Stimulated activated CD4-positive, alpha-beta T cell treated with anti-CD3 and anti-CD28 coated beads, Interleukin-1b, Interleukin-23, amount 100 ng/mL, for 1 hour (primary cell): ENCODE data around the gene PHACTR3.
"Not testable (repeated sequence)": the region's sequence is repeated elsewhere in the genome, so short reads cannot be mapped to it uniquely, and the experiment has no call there.

Experiments
- DNase-seq, 2 donors: peaks; one replicate each; pipeline ENCODE4 v3.0.0-alpha.2; 2020; ENCODE audit warnings: low read depth in 2 of 2

The PHACTR3 gene

GRCh38 chr20:59589086-59589684 lies 15.2 kb upstream of the PHACTR3 start:
- no peak for DNase-seq

GRCh38 chr20:59591061-59591460 lies 13.3 kb upstream of the PHACTR3 start:
- DNase-seq: no peak

DNA sequence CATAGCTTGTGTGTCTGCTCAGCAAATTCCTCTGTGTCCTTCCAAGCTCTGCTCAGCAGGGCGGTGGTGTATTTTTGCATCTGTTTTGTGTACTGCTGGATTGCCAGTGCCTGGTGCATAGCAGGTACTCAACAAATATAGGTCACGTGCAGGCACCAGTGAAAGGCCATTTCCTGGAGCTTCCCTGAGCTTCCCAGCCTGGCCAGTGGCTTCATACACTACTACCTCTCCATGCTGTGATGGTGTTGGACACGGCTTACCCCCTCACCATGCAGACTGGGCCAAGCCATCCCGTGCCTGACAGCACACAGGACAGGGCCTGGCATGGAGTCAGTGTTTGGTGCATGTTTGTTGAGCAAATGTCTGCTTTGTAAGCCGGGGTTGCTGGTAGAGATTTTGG lies 7.7 kb upstream of the PHACTR3 start:
- DNase-seq: no peak

DNA sequence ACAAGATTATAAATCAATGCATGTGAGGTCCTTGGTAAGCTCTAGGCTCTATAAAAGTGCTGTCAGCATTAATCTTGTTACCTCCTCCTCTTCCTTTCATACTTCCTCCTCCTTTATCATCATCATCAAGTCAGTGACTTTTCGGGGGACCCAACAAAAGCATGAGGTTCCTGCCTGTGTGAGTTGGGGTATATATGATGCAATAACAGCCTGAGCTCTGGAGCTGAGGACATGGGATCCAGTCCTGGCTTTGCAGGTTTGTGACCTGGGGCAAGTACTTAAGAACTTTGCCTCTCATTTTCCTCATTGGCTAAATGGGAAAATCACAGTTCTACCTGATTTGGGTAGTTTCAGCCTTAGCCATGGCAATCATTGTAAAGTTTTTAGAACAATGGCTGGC lies 7.1 kb upstream of the PHACTR3 start:
- DNase-seq: no peak

- DNase-seq: no peak
Observed at GRCh38 chr20:59598625-59599310, 5.6 kb upstream of the PHACTR3 start.

- DNase-seq: no peak
Observed at GRCh38 chr20:59599941-59600340, 4.4 kb upstream of the PHACTR3 start.

- DNase-seq: no peak
Observed at GRCh38 chr20:59600472-59600871, 3.9 kb upstream of the PHACTR3 start.

- DNase-seq: no peak
Observed at GRCh38 chr20:59602546-59603080, 1.7 kb upstream of the PHACTR3 start.

DNA sequence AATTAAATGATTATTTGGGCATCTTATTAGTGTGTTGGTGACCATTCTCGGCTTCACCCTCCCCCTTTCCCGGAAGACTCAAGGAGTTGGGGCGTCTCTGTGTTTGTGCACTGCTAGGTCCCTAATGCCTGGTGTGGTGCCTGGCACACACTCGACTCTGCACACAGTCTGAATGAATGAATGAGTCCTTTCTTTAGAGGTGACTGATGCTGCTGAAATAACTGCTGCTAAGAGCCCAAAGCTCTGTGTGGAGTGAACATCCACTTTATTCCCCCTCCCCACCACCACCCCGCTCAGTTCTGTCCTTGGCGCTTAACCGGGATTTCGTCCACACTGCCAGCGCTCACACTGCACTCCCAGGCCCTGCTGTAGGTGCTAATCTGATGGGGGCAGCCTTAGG lies 1.2 kb upstream of the PHACTR3 start:
- no peak for DNase-seq

- no peak for DNase-seq
Observed at GRCh38 chr20:59604741-59605600, 631 bp downstream of the PHACTR3 start.

GRCh38 chr20:59605601-59606364 lies 1.4 kb downstream of the PHACTR3 start:
- DNase-seq: no peak

DNA sequence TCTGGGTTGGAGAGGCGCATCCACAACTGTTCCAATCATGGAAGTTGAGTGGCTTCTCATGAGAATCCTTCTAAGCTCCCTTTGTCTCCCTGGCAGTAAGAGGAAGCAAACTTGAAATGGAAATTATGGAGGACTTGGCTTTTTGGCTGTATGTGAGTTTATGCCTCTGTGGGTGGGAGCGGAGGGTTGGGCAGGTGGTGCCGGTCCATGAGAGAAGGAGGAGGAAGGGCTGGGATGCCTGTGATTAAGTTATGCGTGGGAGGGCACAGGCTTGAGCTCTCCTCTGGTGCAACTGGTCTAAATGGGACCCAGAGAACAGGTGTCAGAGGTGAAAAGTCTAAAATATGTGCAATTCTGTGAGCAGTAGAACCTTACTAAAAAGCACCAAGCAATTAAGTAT lies 2.2 kb downstream of the PHACTR3 start:
- DNase-seq: no peak

DNA sequence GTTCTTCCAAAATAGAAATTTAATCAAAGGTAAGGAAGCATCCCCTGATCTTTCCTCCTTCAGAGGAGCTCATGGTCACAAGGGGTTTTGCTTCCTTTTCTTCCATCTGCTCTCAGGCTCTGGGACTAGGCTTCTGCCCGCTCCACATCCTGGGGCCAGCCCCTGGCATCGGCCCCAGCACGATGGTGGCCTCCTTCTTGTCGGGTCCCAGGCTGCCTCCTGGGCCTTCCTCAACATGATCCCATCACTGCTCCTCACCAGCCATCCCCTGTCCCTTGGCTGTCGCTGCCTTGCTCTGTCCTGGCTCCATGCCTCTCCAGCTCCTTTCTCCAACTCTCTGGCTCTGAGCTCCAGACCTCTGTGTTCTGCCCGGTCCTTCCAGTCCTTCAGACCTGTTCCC lies 4.1 kb downstream of the PHACTR3 start:
- no peak for DNase-seq

GRCh38 chr20:59608871-59609270 lies 4.5 kb downstream of the PHACTR3 start:
- DNase-seq: no peak

- DNase-seq: no peak
Observed at GRCh38 chr20:59611286-59611685, 6.9 kb downstream of the PHACTR3 start.

GRCh38 chr20:59613861-59614260 lies 9.5 kb downstream of the PHACTR3 start:
- DNase-seq: no peak

DNA sequence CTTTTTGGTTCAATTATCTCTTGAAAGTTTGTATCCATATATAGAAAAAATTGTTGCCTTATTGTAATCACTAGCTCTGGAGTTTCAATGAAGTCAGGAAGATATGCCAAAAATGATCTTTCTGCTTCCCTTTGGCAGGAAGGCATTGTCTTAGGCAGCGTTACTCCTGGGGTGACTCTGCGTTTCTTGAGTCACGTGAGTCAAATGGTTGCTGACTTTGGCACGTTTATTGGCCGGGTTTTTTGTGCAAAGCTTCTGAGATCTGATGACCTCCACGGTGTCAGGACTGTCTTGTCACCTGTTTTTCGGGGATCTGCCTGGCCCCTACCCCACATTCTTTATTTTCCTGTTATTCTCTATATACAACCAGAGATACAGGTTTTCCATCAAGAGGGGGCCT lies 10.4 kb downstream of the PHACTR3 start:
- no peak for DNase-seq

DNA sequence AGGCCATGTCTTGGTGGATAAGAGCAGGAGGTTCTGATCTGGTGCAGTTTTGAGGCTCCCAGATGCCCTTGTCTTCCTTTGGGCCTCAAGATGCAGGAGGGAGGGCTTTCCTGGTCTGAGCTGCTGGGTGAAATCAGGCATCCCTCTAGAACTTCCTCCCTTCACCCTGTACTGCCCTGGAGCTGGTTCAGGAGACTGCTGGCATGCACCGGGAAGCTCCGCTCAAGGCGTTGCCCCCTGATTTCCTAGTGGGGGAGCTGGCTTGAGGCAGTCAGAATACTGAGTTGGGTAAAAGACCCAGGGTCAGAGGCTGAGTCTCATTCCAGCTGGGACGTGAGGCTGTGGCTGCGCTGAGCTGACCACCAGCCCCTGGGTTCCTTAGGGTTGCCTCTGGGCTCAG lies 12.0 kb downstream of the PHACTR3 start:
- no peak for DNase-seq

- DNase-seq: no peak
Observed at GRCh38 chr20:59617221-59617620, 12.9 kb downstream of the PHACTR3 start.

DNA sequence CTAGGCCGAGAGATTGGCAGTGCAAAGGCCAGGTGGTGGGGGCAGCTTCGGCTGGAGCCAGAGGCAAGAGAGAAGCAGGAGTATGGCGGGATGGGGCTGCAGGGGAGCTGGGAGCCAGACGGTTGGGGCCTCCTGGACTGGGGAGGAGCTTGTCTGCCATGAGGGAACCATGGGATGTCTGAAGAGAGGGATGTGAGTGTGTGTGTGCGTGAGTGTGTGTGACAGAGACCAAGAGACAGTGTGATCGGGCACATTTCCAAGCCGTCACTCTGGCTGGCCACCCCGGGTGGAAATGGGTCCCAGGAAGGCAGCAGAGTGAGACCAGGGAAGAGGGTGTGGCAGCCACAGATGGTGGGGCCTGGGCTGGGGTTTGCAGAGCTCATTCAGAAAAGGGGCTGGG lies 13.8 kb downstream of the PHACTR3 start:
- no peak for DNase-seq

GRCh38 chr20:59618585-59618984 lies 14.2 kb downstream of the PHACTR3 start:
- DNase-seq: not testable (repeated sequence)
